HG02678 (cell line): ENCODE results near the gene ATP13A3.

Source experiments
- ATAC-seq: cut with Tn5 transposase; IDR thresholded peaks from one replicate; pipeline ENCODE4 v1.9.1; 2021; ENCODE audit warnings: mild to moderate bottlenecking, moderate library complexity; ENCODE audit not compliant: unreplicated experiment

The ATP13A3 gene

DNA sequence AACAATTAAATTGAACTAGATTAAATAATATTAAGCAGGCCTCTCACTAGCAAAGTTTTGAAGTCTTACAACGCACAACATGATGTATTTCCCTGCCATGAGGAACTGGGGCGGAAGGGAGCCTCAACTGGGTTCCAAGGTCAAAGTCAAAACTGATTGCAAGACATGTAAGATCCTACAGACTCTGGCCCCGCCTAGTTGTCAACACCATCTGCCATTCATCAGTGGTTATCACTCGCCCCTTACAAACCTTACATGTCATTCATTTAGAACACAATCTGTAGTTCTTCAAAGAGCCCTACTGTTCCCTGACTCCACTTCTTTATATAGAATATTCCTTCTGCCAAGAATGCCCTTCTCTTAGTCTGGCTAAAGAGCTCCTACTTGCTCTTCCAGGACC is 10.0 kb downstream of the ATP13A3 start:
- no peak for ATAC-seq

DNA sequence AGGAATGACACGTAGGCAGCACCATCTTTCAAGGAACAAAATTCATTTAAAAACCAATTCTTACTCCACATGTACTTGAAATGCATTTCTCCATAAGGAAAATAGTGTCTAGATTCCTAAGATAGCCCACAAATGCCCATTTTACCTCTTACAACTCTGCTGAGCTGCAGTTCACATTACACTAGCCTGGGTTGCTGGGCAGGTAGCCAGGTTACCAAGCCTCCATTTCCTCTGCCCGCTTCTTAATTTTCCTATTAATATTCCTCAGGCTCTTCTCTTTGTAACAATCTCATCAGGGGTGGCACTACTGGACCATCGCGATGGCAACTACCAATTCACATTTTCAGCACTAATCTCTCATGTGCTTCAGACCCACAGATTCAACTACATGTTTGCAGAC is 10.8 kb downstream of the ATP13A3 start:
- ATAC-seq, result no peak

DNA sequence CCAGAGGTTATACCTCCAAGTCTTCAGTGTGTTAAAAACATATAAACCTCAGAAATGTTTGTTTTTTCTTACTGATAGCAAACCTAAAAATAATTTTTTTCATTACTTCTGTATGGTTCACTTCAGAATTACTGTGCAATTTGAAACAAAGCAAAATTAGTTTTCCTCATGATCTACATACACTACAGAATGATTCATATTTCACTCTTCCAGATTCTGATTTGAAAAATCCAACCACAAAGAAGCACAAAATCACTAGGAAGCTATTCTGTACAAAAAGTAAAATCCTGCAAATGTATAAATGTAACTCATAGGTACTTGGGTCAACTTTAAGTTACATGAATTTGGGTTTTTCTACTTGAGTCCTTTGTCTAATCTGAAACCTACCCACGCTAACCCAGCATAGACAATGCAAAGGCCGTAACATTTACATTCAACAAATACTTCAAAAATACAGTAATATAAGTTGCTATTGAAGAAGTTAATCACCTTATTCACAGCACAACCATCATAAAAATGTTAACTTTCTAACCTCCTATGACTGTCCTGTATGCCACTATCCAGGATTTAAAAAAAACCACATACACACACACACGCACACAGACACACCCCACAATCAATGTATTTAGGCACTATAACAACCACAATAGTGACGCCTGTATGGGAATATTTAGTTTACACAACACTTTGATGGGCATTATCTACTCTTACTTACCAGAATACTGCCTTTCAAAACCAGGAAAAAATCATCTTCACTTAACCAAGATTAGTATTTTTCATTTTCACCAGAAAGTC is 11.5 kb downstream of the ATP13A3 start:
- no peak for ATAC-seq

DNA sequence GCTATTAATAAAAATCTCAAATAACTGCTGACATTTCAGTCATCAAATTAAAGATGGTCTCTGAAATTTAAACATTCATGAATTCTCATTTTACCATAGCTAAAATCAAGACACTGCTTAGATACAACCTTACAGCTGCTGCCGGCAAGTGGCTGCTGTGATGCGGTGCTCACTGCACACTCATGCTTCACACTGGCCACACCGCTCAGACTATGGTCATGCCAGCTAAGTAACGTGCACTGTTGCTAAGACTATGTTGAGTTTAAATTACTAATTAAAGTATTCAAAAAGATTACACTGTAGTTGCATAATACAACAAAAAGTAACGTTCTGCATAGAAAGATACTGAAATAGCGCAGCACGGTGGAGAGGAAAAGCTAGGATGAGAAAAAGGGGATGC is 12.1 kb downstream of the ATP13A3 start:
- ATAC-seq, result no peak

DNA sequence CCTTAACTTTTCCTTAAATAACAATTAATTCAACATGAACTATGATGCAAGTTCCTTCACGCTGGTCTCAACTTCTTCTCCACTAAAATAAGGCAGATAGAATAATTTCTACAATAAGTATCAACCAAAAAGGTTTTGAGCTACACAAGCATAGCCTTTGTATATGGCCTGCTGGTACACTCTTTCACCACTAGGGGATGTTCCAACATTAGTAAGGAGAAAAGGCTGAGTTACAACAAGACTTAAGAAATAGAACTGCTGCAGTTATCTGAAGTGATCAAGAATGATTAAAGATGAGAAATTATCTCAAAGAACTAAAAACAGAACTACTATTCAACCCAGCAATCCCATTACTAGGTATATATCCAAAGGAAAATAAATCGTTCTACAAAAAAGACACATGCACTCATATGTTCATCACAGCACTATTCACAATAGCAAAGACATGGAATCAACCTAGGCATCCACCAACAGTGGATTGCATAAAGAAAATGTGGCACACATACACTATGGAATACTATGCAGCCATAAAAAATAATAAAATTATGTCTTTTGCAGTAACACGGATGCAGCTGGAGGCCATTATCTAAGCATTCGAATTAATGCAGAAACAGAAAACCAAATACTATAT is 14.4 kb downstream of the ATP13A3 start:
- ATAC-seq, result peak; percentile 78

DNA sequence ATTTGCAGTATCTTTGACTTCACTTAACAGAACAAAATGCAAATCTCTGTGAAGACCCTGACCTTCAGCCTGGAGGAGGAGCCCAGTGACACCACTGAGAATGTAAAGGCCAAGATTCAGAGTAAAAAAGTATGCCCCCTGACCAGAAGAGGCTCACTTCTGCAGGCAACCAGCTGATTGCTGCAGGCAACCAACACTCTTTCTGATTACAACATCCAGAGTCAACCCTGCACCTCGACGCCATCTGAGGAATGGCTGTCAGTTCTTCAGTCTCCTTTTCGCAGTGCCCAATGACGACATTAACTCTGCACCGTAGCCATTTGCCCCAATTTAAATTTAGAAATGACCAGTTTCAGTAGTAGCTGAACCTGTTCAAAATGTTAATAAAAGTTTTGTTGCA is 14.9 kb downstream of the ATP13A3 start:
- ATAC-seq, result no peak

DNA sequence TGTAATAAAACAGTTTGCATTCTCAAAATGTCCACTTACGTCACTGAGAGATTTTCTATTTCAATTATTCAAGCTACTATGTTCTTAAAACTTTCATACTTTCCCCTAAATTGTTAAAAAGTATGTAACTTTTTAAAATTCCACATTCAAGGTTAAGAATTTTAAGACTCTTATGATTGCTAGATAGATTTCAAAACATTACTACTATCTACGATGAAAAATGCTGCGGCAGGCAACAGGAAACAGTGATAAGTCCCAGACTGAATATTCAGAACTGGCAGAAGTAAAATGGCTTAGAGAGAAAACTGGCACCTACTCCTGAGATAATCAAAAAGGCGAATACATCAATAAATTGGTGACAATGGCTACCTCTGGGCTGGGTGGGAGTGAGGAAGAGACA is 16.2 kb downstream of the ATP13A3 start:
- no peak for ATAC-seq

DNA sequence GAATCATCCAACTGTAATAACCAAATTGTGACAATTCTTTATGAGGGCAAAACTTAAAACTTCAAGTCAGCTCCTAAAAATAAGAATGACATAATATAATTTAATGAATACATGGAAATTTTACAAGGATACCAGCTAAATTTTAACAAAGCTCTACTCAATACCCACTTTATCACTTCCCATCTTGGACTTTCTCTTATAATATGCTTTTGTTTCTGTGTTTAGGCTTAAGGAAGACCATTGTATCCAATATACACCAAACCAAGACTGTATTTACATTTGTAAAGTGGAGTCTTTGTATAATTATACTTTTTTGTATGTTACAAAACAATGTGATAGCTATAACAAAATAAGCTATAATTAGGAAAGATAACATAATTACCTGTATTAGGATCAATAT is 16.8 kb downstream of the ATP13A3 start:
- no peak for ATAC-seq

DNA sequence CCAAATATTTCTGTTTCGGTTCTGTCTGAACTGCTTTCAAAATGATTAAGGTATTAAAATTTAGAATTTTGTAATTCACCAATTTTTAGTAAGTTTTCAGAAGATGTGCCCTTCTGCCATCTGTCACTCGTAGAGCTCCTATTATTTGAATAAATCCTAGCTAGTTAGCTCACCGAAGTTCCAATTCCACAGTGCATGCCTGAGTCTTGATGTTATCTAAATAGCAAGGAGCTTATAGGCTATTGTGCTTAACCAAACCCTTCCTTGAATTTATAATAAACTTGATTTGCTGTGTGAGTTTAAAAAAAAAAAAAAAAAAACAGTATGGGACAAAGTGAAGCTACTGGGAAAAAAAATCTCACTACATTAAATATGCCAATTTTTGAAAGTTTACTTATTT is 18.7 kb downstream of the ATP13A3 start:
- no peak for ATAC-seq

DNA sequence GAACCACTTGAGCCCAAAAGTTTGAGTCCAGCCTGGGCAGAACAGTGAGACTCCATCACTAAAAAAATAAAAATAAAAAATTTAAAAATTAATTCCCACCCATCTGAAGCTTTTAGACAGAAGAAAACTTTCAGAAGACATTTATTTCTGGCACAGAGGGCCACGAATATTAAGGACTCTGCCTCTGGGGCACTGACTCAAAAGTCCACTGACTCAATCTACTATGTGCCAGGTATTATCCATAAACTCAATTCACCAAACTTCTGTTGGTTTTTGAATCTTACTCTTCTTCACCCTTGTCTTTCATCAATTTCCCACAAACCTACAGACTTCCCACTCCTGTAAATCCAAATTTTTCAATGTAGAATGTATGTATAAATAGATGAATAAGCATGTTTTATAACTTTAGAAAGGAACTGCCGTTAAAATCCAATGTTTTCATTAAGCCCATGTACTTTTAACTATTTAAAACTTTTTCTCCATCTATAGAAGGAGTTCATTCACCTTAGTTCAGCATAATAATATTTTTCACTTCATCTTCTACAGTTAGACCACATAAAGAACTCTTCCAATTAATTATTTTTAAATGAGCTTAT is 19.9 kb downstream of the ATP13A3 start:
- ATAC-seq, result no peak

DNA sequence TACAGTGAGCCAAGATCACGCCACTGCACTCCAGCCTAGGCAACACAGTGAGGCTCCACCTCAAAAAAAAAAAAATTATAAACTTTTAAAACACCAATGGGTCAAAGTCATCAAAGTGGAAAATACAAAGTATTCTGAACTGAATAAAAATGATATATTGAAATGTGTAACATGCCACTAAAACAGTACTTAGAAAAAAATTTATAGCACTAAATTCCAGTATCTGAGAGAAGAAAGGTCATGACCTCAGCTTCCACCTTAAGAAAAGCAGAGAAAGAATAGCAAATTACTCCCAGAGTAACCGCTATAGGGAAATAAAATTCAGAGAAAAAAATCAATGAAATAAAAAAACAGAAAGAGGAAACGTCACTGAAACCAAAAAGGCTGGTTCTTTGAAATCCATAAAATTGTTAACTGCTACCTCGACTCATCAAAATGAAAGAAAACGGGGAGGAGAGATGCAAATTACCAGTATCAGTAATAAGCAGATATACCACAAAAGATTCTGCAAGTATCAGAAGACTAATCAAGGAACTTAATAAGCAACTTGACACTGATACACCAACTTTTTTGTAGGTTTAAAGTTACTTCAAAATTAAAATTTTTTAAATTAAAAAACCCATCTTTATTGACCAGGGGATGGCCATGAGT is 20.8 kb downstream of the ATP13A3 start:
- ATAC-seq, result no peak

DNA sequence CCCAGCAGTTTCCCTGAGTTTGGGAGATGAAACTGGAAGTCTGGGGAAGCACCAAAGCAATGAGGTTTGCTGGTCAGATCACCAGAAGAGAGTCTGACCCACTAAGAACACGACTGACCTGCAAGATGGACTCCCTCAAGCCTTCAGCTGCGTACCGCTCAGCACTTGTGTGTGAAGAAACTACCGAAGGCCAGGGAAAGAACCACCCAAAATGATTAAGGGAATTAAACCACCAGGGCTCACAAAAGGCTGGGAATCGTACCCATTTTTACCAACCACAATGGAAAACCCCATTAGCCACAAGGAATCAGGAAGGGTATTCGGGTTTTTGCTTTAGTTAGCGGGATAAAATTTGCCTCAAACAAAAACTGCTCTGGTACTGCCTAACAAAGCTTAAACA is 21.6 kb downstream of the ATP13A3 start:
- no peak for ATAC-seq

DNA sequence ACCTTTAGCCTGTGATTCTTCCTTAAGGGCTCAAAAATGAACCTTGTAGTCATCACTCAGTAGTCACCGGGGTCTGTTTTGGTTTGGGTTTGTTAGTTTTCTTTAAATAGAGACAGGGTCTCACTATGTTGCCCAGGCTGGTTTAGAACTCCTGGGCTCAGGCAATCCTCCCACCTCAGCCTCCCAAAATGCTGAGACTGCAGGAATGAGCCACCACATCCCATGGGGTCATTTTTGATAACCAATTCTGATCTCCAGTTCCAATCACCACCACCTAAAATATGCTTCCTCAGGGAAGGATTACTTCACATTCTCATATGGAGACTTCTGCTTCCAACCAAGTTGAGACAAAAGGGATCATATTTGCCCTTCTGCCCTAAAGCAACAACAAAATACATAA is 22.1 kb downstream of the ATP13A3 start:
- ATAC-seq, result no peak

DNA sequence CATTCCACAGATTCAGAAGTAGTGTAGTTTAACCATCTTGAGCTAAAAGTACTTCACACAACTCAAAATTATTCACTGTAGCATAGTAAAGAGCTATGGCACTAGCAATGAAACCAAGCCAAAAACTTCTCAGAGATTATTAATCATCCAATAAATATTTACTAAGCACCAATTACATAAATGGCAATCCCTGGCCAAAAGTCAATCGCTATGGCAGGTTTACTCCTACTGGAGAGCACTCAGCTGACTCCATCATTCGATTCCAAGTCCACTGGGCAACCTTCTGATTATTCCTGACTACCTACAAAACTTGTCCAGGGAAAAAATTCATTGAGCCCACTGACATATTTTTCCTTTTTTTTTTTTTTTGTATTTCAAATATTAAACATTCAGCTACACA is 23.9 kb downstream of the ATP13A3 start:
- no peak for ATAC-seq

DNA sequence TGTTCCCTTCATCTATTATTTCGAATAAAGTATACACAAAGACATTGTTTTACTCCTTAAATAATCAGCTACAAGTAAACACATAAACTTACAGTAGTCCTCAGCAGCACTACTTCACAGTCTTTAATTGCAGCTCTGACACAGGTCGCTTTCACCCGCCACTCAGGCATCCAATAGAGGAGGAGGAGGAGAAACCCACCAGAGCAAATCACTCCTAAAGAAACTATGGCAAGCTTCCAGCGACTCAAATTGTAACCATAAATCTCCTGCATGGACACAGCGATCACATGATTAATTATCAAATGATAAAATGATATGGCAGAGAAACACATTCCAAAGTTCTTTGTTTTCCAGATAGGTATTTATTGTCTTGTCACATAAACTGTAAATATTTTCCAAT is 26.2 kb downstream of the ATP13A3 start:
- no peak for ATAC-seq

DNA sequence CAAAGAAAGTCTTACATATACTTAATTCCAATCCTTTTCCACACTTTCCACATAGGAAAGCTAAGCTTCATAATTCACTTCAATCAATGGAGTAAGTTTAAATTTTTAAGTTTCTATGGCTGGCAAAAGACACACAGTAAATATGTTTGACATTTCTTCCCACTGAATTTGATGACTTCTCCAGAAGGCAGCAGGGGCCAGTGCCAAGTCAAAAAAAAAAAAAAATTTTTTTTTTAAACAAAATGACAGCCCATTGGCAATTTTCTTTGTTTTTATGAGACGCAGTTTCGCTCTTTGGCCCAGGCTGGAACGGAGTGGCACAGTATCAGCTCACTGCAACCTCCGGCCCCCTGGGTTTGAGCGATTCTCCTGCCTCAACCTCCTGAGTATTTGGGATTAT is 28.7 kb downstream of the ATP13A3 start:
- no peak for ATAC-seq

DNA sequence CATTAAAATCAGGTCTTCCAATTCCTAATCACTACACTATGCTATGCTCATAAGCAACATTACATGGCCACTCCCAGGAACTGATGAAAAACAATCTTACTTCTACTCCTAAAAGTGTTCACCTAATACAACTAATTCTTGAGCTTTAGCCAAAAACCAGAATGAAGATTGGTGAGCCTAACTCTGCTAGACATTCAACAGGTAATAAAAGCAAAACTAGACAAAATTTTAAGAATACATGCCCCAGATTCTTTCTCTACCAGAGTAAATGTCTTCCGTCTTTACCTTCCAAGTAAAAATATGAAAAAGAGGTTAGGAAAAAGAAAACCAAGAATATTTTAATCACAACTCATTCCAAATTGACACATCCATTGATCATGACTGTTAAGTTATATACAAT is 31.3 kb downstream of the ATP13A3 start:
- no peak for ATAC-seq

DNA sequence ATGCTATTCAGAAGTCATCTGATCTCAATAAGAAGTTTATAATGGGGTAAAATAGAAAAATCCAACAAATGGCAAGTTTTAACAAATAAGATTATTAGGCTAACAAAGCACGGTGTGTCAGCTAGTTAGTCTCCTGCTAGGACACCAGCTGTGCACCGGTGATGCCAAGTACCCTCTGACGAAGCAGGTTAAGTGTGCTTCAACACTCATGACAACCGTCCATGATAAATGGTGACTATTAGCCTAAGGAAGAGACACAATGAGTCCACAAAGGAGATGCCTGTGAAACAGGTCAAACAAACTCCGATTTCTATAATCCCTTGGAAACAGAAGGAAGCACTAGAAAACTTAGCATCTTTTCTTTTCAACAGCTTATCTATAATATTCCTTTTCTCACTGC is 36.5 kb downstream of the ATP13A3 start:
- ATAC-seq, result no peak

DNA sequence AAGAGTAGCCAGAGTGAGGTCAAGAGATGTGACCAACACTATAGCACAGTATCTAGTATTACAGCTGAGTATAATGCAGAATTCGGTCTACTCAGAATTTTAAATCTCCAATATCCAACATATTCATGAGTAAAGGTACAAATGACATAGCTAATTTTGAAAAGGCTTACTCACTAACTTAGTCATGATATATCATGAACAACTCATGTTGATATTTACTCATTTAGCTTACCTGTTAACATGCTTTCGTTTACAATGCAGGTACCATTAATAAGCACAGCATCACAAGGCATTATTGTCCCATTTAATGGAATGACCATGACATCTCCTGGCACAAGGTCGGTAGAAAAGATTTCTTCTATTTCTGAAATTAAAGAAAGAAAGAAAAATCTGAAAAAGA is 36.9 kb downstream of the ATP13A3 start:
- no peak for ATAC-seq

DNA sequence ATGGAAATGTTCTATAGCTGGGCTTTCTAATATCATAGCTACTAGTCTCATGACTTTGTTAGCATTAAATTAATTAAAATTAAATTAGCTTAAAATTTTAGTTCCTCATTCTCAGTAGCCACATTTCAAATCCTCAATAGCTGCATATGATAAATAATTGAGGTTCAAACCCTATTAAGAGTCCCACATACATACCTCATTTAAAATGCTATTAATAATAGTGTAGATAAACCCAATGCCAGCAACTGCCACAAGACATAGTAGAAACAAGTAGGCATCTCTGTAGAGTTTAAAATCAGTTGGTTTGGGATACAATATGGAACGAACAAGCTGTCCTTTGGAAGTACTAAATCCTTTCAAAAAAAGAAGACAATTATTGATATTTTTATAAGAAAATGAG is 39.1 kb downstream of the ATP13A3 start:
- no peak for ATAC-seq

DNA sequence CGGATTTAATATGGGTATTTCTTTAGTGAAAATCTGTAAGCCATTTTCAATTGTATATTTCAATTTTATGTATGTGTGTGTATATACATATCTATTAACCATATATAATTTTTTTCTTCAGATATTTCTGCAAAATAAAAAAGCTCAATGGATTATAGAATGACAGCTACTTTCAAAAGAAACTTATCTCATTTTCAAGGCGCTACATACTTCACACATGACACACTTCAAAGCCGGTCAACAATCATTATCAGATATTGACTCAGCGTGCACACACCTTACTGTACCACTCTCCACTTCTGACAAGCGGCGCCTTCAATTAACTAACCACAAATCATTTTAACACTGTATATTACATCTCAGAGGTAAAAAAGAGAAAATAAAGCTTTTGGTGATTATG is 39.6 kb downstream of the ATP13A3 start:
- ATAC-seq, result no peak

DNA sequence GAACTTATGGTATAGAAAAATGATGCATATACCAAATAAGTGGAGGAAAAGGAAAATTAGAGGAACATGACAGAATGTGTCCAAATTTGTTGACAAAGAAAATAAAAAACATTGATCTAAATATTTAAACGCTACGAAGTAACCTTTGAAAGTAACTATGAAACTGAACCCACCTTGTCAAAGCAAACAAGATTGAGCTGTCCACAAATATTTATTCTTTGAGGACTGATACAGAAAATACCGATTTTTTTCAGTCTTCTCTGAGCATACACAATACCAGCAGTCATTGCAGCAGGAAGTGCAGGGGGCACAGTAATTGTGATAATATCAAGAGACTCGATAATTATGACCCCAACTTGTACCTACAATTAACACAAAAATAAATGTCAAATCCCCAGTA is 40.0 kb downstream of the ATP13A3 start:
- ATAC-seq, result no peak
